Activated CD8-positive, alpha-beta memory T cell treated with anti-CD3 and anti-CD28 coated beads, Interleukin-2, amount 50 U/mL, for 4 hours (primary cell): ENCODE data around the gene SFXN3.
A peak's percentile ranks its signal among the peaks of the same experiment; 100 is the strongest.
"Not testable (repeated sequence)": the region's sequence is repeated elsewhere in the genome, so short reads cannot be mapped to it uniquely, and the experiment has no call there.

ENCODE experiments used
- DNase-seq: peaks from one replicate; pipeline ENCODE4 v3.0.0-alpha.2; 2020

The SFXN3 gene

DNA sequence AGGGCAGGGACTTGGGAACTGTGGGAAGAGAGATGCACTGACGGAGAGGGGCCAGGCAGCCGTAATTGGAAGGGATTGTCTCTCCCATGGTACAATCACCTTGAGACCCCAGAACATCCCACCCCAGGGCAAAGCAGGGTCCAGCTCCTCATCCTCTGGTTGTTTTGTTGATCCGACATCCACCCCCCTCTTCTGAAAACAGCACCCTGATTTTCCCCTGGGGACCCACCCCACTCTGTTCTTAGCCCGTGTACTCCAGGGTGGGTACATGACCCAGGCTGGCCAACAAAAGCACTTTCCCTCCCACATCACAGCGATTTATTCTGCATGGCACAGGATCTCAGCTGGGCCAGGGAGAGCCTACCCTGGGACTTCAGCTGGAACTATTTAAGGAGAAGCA is 14.2 kb upstream of the SFXN3 start:
- DNase-seq = no peak

- DNase-seq = no peak
These were observed 12.9 kb upstream of the SFXN3 start for GRCh38 chr10:101018118-101018599.

- peak; percentile 80 for DNase-seq
These were observed 12.2 kb upstream of the SFXN3 start for GRCh38 chr10:101018600-101019439.

DNA sequence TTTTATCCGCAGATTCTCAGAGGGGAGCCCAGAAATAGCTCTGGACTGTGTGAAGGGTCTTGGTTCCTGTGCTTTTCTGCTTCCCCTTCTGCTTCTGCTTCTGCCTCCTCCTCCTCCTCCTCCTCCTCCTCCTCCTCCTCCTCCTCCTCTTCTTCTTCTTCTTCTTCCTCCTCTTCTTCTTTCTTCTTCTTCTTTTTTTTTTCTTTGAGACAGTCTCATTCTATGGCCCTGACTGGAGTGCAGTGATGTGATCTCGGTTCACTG is 11.7 kb upstream of the SFXN3 start:
- no peak for DNase-seq

DNA sequence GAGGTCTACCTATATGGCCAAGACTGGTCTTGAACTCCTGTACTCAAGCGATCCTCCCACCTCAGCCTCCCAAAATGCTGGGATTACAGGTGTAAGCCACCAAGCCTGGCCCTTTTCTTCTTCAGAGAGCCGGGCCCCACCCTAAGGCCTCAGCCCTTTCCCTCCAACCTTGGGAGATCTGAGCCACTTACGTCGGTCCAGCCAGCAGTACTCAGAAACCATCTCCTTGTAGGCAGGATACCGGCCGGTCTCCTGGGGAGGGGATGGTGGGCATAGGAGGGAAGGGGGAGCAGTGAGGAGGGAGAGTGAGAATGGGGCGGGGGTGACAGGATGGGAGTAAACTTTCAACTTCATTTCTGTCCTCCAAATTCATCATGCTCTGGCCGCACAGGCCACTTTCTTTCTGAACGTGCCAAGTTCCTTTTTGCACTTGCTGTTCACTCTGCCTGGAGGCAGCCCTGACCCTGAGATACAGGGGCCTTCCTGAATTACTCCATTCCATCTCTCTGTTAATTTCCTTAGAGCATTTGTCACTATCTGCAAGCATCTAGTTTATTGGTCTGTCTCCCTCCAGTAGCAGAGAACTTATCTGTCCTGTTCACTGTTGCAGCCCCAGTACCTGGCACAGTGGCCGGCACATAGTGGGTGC is 10.5 kb upstream of the SFXN3 start:
- DNase-seq = no peak

GRCh38 chr10:101021239-101021638 is 9.8 kb upstream of the SFXN3 start:
- no peak for DNase-seq

DNA sequence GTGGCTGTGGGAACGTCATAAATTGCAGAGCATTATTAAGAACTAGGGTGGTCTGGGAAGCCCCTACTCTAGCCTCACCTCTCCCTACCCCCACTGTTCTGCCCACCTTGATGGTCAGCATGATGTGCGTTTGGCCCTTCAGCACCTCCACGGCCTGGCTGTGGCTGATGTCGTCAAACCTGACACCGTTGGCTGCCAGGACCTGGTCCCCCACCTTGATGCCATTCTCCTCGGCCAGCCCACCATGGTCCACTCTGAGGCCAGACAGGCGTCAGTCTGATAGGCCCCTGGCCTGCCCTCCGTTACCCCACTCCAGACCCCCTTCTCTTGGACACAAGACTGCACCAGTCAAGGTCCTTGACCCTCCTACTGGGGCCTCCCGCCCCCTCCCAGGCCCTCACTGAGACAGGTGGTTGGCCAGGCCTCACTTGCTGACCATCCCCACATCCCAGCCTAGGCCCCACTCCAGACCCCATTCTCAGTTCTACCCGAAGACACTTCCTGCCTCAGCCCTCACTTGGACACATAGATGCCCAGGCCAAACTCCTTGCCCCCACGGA is 9.3 kb upstream of the SFXN3 start:
- no peak for DNase-seq

DNA sequence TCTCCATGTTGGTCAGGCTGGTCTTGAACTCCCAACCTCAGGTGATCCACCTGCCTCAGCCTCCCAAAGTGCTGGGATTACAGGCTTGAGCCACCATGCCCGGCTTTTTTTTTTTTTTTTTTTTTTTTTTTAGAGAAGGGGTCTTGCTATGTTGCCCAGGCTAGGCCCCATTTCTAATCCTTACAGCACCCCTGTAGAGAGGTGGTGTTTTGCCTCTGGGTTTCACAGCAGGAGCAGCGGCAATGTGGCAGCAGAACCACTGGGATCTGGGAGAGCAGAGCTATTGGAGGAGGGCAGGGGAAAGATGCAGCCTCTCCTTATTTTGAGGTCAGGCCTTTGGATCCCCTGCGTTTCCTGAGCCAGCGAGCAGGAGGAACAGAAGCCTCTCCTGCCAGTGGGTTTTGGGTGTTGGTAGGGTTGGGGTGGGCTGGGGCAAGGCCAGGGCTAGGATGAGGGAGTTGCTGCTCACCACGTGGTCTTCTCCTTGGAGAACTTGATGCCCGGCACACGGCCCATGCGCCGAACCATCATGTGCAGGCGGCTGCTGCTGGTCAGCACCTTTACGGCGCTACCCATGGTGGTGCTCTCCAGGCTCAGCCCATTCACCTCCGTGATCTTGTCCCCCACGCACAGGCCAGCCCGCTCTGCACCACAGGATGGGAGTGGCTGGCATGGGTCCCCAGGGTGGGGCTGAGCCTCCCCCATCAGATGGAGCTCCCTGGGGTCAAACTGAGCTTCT is 7.9 kb upstream of the SFXN3 start:
- DNase-seq = no peak

DNA sequence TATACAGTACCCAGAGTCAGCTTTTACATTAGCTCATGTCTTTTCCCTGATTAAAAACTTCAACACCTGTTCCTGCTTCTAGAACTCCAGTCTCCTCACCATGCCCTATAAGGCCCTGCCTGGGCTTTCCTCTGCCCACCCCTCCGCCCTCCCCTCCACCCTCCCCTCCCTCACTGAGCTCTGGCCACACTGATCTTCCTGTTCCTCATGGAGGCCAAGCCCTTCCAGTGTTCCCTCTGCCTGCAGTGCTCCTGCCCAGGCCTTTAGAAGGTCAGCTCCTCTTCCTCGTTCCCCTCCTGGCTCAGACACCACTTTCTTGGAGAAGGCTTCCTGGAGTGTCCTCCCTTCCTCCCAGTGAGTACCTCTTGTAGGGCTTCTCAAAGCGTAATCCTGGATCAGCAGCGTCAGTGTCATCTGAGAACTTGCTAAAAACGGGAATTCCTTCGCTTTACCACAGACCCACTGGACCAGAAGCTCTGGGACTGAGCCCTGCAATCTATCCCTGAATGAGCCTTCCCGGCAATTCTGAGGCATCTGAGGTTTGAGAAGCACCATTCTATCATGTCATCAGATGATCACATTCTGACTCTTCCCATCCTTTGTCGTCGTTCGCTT is 3.8 kb upstream of the SFXN3 start:
- no peak for DNase-seq

DNA sequence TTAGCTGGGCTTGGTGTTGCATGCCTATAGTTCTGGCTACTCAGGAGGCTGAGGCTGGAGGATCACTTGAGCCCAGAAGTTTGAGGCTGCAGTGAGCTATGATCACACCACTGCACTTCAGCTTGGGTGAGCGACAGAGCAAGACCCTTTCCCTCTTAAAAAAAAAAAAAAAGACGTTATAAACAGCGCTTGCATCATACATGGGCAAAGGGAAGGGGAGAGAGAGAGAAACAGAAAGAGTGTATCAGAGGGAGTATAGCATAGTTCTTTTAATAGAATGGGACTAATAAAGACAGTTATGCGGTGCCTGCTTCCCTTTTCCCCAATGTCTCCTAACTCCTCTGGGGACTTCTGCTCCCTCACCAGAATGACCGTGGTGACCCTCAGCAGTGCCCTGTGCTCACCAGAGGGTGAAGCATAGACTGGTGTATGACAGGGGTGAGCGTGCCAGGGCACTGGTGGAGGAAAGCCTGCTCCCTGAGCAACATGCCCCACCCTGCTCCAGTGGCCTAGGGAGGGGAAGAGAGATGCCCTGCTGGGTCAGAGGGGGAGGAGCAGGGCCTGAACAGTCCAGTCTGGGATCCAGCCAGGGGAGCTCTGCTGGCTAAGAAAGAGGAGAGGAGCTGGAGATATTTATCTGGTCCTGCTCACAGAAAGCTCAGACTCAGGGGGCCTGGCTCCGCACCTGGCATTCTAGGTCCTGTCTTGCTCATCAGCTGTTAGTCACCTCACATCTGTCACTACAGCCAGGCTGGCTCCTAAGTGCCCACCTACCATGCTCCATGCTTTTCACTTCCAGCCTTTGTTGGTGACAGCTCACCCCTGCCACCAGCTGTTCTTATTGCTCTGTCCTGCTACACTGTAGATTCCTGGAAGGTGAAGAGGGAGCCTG is 2.3 kb upstream of the SFXN3 start:
- DNase-seq = no peak

DNA sequence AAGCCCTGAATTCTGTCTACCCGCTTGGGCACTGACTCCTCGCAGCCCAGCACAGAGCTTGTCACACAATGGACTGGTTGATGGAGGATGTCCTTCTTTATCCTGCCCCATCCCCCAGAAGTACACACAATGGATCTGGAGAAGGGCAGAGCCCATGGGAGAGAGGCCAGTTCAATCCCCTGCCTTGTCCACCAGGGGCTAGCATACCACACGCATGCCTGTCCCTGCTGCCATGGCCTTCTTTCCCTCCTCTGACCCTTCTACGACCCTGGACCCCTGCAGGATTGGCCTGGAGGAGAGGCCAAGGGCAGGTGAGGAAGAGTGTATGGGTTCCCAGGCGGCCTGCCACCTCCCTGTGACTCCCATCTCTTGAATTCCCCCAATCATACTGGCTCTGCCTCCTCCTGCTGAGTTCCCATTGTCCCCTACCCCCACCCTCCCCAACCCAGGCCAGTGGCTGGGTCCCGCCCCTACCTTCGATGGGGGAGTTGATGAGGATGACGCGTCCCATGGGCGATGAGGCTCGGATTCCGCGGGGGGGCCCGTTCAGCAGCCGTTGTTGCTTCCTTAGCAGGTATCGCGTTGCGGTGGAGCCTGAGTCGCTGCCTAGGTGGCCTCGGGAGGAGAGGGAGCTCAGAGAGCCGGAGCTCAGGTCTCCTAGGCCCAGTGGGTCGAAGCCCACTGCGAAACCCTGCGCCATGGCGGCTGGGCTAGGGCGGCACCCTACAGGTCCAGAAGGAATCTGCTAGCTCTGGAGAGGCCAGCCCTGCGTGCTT is 1.3 kb upstream of the SFXN3 start:
- no peak for DNase-seq

- no peak for DNase-seq
These were observed 422 bp upstream of the SFXN3 start for GRCh38 chr10:101030496-101031127.

GRCh38 chr10:101031796-101032636 is 982 bp downstream of the SFXN3 start:
- peak; percentile 74 for DNase-seq

- DNase-seq = peak; percentile 62
These were observed 1.7 kb downstream of the SFXN3 start for GRCh38 chr10:101032637-101033224.

GRCh38 chr10:101033276-101033675 is 2.2 kb downstream of the SFXN3 start:
- no peak for DNase-seq

DNA sequence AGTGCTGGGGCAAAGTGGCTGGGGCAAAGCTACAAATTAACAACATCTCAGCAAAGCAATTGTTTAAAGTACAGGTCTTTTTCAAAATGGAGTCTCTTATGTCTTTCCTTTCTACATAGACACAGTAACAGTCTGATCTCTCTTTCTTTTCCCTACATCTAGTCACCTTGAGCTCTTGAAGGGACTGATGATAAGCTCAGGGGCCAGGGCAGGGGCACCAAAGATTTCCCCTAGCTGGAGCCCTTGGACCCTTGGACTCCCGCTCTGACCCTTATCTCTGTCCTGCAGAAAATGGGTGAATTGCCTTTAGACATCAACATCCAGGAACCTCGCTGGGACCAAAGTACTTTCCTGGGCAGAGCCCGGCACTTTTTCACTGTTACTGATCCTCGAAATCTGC is 3.4 kb downstream of the SFXN3 start:
- DNase-seq = not testable (repeated sequence)

- no peak for DNase-seq
These were observed 4.3 kb downstream of the SFXN3 start for GRCh38 chr10:101035314-101035713.

DNA sequence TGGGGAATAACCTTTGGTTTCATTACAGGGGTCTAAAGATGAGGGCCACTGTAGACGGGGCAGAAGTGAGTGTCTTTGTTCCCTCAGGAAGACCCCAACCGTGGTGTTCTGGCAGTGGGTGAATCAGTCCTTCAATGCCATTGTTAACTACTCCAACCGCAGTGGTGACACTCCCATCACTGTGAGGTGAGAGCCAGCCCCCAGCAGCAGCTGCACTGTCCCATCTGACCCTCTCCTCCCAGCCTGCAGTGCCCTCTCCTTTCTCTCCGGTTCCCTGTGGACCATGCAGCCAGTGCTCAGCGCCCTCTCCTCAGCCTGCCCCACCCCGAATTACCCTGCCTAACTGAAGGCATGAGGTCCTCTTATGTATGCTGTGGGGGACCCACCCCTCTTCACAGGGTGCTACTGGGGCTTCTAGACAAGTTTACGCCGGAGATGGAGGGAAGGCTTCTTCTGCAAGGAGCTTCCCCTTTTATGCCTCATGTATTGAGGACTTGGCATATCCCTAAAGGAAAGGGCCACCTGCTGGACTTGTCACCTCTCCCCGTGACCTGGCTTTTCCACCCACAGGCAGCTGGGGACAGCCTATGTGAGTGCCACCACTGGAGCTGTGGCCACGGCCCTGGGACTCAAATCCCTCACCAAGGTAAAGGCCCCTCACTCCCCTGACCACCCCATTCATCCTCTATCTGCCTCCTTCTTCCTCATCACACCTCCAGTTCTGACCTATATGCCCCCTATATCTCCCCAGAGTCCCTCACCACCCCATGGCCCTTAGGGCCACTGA is 5.1 kb downstream of the SFXN3 start:
- no peak for DNase-seq

DNA sequence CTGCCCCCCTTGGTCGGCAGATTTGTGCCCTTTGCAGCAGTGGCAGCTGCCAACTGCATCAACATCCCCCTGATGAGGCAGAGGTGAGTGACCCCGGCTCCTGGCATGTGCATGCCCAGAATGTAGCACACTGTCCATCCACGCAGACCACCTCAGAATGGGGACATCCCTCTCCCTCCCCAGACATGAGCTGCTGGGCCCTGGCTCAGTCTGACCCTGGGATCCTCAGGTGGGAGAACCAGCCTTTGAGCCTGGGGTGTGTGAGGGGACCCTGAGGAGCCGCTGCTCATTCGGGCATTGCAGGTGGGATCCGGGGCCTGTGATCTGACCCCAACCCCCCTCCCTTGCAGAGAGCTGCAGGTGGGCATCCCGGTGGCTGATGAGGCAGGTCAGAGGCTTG is 5.7 kb downstream of the SFXN3 start:
- no peak for DNase-seq
